Measurements from ENCODE around the gene ANKRD40.

DNA sequence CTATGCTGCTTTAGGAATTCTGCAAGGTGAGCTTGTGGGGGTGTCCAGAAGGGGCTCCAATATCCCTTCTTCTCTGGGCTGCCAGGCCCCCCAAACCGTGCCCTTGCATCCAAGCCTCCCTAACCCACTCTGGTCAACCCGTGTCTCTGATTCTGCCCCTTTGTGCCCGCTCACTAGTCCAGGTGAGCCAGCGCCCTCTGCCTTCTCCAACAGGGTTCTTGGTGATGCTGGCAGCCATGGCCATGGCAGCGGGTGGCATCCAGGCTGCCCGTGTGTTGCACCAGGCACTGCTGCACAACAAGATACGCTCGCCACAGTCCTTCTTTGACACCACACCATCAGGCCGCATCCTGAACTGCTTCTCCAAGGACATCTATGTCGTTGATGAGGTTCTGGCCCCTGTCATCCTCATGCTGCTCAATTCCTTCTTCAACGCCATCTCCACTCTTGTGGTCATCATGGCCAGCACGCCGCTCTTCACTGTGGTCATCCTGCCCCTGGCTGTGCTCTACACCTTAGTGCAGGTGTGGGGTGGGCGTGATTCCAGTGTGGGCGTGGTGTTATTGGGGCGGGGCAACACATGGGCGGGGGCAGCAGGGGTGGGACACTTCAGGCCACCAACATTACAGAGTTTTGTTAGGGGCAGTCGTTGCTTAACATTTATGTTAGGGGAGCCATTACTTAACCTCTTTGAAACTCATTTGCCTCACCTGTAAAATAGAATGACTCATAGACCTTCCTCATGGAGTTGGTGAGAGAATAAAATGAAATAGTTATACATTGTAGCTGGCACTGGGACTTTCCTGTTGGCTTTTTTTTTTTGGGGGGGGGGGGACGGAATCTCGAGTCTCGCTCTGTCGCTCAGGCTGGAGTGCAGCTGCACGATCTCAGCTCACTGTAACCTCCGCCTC, 31.4 kb downstream of the ANKRD40 start:
- TF ChIP-seq, protein P1, sequence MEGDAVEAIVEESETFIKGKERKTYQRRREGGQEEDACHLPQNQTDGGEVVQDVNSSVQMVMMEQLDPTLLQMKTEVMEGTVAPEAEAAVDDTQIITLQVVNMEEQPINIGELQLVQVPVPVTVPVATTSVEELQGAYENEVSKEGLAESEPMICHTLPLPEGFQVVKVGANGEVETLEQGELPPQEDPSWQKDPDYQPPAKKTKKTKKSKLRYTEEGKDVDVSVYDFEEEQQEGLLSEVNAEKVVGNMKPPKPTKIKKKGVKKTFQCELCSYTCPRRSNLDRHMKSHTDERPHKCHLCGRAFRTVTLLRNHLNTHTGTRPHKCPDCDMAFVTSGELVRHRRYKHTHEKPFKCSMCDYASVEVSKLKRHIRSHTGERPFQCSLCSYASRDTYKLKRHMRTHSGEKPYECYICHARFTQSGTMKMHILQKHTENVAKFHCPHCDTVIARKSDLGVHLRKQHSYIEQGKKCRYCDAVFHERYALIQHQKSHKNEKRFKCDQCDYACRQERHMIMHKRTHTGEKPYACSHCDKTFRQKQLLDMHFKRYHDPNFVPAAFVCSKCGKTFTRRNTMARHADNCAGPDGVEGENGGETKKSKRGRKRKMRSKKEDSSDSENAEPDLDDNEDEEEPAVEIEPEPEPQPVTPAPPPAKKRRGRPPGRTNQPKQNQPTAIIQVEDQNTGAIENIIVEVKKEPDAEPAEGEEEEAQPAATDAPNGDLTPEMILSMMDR (IDR thresholded peaks at IDR 0.05; ENCODE audit: low read depth, low read length, missing input control) = no peak
- TF ChIP-seq MAX (IDR thresholded peaks at IDR 0.05) (no peak), ZBTB33 (IDR thresholded peaks at IDR 0.05) (no peak), RXRA (IDR thresholded peaks at IDR 0.05) (no peak), EGR1 (IDR thresholded peaks at IDR 0.05; ENCODE audit: low read depth in 2 of 2) (no peak)

All from liver (tissue), 3 donors.